GM23338 (cell line): Measurements from ENCODE around the gene SPARC. TPM values are rescaled to one million over a fixed set of nuclear protein-coding genes. Genes with fewer than 3 reads are reported as not detected.
A peak's percentile ranks its signal among the peaks of the same experiment; 100 is the strongest.

ENCODE experiments used
- ATAC-seq: fragments of 200-7000 bp; cut with Tn5 transposase; 3 replicates; pipeline ENCODE4 v1.9.1; 2020
- DNase-seq: peaks from one replicate; pipeline ENCODE4 v3.0.0-alpha.2; 2015; ENCODE audit warnings: low spot score
- H2AFZ ChIP-seq: fragments of 200-600 bp; sonication (generic); 2 replicates; pipeline ENCODE4 v1.8.0; 2016; ENCODE audit warnings: antibody characterized with exemption, mild to moderate bottlenecking, moderate library complexity
- H3F3A ChIP-seq: fragments of 200-600 bp; sonication (generic); replicated peaks from 2 replicates; pipeline ENCODE4 v1.8.0; 2017; ENCODE audit warnings: antibody characterized with exemption, mixed run types, low read depth
- H3K27ac ChIP-seq: fragments of 200-600 bp; sonication (generic); 2 replicates; pipeline ENCODE4 v1.6.1; 2016; ENCODE audit warnings: low read depth
- H3K27me3 ChIP-seq: fragments of 200-600 bp; sonication (generic); 2 replicates; pipeline ENCODE4 v1.8.0; 2016; ENCODE audit warnings: mild to moderate bottlenecking, mixed run types, moderate library complexity; ENCODE audit not compliant: insufficient read depth
- H3K36me3 ChIP-seq: fragments of 200-600 bp; sonication (generic); 2 replicates; pipeline ENCODE4 v1.8.0; 2016; ENCODE audit warnings: mild to moderate bottlenecking; ENCODE audit not compliant: insufficient read depth
- H3K4me1 ChIP-seq: fragments of 200-600 bp; sonication (generic); 2 replicates; pipeline ENCODE4 v1.8.0; 2016; ENCODE audit warnings: mild to moderate bottlenecking, moderate library complexity; ENCODE audit not compliant: insufficient read depth
- H3K4me2 ChIP-seq: fragments of 200-600 bp; sonication (generic); 2 replicates; pipeline ENCODE4 v1.7.1; 2017; ENCODE audit warnings: mixed run types
- H3K4me3 ChIP-seq: fragments of 200-600 bp; sonication (generic); 2 replicates; pipeline ENCODE4 v1.6.1; 2016; ENCODE audit warnings: mixed run types
- H3K79me2 ChIP-seq: fragments of 200-600 bp; sonication (generic); replicated peaks from 2 replicates; pipeline ENCODE4 v1.8.0; 2017; ENCODE audit warnings: mild to moderate bottlenecking; ENCODE audit not compliant: insufficient read depth
- H3K9me2 ChIP-seq: fragments of 200-600 bp; sonication (generic); 2 replicates; pipeline ENCODE4 v1.8.0; 2017; ENCODE audit not compliant: insufficient read depth
- H4K20me1 ChIP-seq: fragments of 200-600 bp; sonication (generic); replicated peaks from 2 replicates; pipeline ENCODE4 v1.8.0; 2017; ENCODE audit warnings: mild to moderate bottlenecking; ENCODE audit not compliant: insufficient read depth
- H3K27ac Mint-ChIP-seq: 2 replicates; pipeline ENCODE4 v1.8.0; 2020; ENCODE audit warnings: inconsistent platforms, mild to moderate bottlenecking, moderate library complexity, mixed read lengths
- H3K27me3 Mint-ChIP-seq: 3 replicates; pipeline ENCODE4 v1.8.0; 2022; ENCODE audit warnings: low read depth, mild to moderate bottlenecking, moderate library complexity, mixed read lengths, inconsistent platforms; ENCODE audit not compliant: insufficient read depth, poor library complexity
- H3K36me3 Mint-ChIP-seq: 3 replicates; pipeline ENCODE4 v1.8.0; 2021; ENCODE audit warnings: low read depth, mild to moderate bottlenecking, inconsistent platforms, moderate library complexity, mixed read lengths
- H3K4me1 Mint-ChIP-seq: 3 replicates; pipeline ENCODE4 v1.8.0; 2020; ENCODE audit warnings: mild to moderate bottlenecking, inconsistent platforms, mixed read lengths
- H3K4me3 Mint-ChIP-seq: 3 replicates; pipeline ENCODE4 v1.8.0; 2021; ENCODE audit warnings: moderate library complexity, mild to moderate bottlenecking, inconsistent platforms, mixed read lengths
- H3K9me3 Mint-ChIP-seq: 3 replicates; pipeline ENCODE4 v1.8.0; 2020; ENCODE audit warnings: moderate library complexity, mild to moderate bottlenecking, inconsistent platforms, mixed read lengths
- CREB1 ChIP-seq: fragments of 250-450 bp; sonication (Bioruptor Pico); IDR thresholded peaks from 2 replicates; pipeline ENCODE4 v1.5.0; 2020; ENCODE audit warnings: low read depth, mild to moderate bottlenecking, moderate library complexity
- ETS1 ChIP-seq: IDR thresholded peaks from 2 replicates; pipeline ENCODE4 v1.6.1; 2016; ENCODE audit warnings: antibody characterized with exemption
- EZH2 ChIP-seq: fragments of 200-600 bp; sonication (generic); IDR thresholded peaks from one replicate; pipeline ENCODE4 v1.8.0; 2017; ENCODE audit warnings: antibody characterized with exemption, mild to moderate bottlenecking, low read depth; ENCODE audit not compliant: unreplicated experiment
- EZH2phosphoT487 ChIP-seq: fragments of 200-600 bp; sonication (generic); IDR thresholded peaks from one replicate; pipeline ENCODE4 v1.8.1; 2018; ENCODE audit warnings: antibody characterized with exemption; ENCODE audit not compliant: unreplicated experiment
- JUNB ChIP-seq: IDR thresholded peaks from one replicate; pipeline ENCODE4 v1.6.1; 2016; ENCODE audit warnings: antibody characterized with exemption; ENCODE audit not compliant: unreplicated experiment
- NANOG ChIP-seq: IDR thresholded peaks from 2 replicates; pipeline ENCODE4 v1.6.1; 2016; ENCODE audit warnings: antibody characterized with exemption, borderline replicate concordance
- POLR2AphosphoS5 ChIP-seq: IDR thresholded peaks from 2 replicates; pipeline ENCODE4 v1.6.1; 2016; ENCODE audit warnings: antibody characterized with exemption, low read depth
- STAT1 ChIP-seq: IDR thresholded peaks from one replicate; pipeline ENCODE4 v1.6.1; 2016; ENCODE audit warnings: antibody characterized with exemption; ENCODE audit not compliant: unreplicated experiment
- ZNF114 ChIP-seq: fragments of 250-450 bp; sonication (Bioruptor Pico); IDR thresholded peaks from 2 replicates; pipeline ENCODE4 v1.5.0; 2020; ENCODE audit warnings: mild to moderate bottlenecking, moderate library complexity
- ZNF331 ChIP-seq: fragments of 250-450 bp; sonication (Bioruptor Pico); IDR thresholded peaks from 2 replicates; pipeline ENCODE4 v1.5.0; 2020; ENCODE audit warnings: low read depth, mild to moderate bottlenecking, moderate library complexity
- ZNF462 ChIP-seq: fragments of 250-450 bp; sonication (Bioruptor Pico); IDR thresholded peaks from 2 replicates; pipeline ENCODE4 v1.5.0; 2020; ENCODE audit warnings: mild to moderate bottlenecking, moderate library complexity
- polyA plus RNA-seq: library from polyadenylated mRNA; unstranded; fragments of >200 nt; fragmentation: Nextera tagmentation; extraction: Ambion mirVana; gene quantifications from 2 replicates; pipeline ENCODE4 v1.2.1, GENCODE V29; 2016
- total RNA-seq: library from RNA; depleted of rRNA; stranded (reverse); fragments of >200 nt; shearing (Covaris generic); gene quantifications from 2 replicates; pipeline ENCODE4 v1.2.3, GENCODE V29; 2014
- TF ChIP-seq, protein P1 (sequence below): IDR thresholded peaks from one replicate; pipeline ENCODE4 v1.6.1; 2018; ENCODE audit warnings: antibody characterized with exemption; ENCODE audit not compliant: unreplicated experiment
- TF ChIP-seq, protein P2 (sequence below), 2 experiments: fragments of 200-600 bp in 1 of 2; sonication (generic) in 1 of 2; conservative IDR thresholded peaks; 2 replicates each; pipeline versions ENCODE4 v1.5.1 to v1.6.1; 2016 to 2017; ENCODE audit warnings: antibody characterized with exemption in 2 of 2, low read depth in 2 of 2, mild to moderate bottlenecking in 2 of 2, moderate library complexity in 1 of 2

The SPARC gene
- total and polyA plus RNA-seq, 2 experiments from 2014 or later, result 218 to 225 TPM

GRCh38 chr5:151707567-151707966 lies 20.9 kb upstream of the SPARC start:
- TF ChIP-seq ZNF462 (CRISPR knock-in tag) (no peak), STAT1 (no peak), ZNF331 (no peak), POLR2AphosphoS5 (no peak), ZNF114 (no peak), NANOG (no peak), EZH2phosphoT487 (no peak), CREB1 (CRISPR knock-in tag) (no peak), JUNB (no peak), ETS1 (no peak), EZH2 (no peak)
- TF ChIP-seq, protein P1, sequence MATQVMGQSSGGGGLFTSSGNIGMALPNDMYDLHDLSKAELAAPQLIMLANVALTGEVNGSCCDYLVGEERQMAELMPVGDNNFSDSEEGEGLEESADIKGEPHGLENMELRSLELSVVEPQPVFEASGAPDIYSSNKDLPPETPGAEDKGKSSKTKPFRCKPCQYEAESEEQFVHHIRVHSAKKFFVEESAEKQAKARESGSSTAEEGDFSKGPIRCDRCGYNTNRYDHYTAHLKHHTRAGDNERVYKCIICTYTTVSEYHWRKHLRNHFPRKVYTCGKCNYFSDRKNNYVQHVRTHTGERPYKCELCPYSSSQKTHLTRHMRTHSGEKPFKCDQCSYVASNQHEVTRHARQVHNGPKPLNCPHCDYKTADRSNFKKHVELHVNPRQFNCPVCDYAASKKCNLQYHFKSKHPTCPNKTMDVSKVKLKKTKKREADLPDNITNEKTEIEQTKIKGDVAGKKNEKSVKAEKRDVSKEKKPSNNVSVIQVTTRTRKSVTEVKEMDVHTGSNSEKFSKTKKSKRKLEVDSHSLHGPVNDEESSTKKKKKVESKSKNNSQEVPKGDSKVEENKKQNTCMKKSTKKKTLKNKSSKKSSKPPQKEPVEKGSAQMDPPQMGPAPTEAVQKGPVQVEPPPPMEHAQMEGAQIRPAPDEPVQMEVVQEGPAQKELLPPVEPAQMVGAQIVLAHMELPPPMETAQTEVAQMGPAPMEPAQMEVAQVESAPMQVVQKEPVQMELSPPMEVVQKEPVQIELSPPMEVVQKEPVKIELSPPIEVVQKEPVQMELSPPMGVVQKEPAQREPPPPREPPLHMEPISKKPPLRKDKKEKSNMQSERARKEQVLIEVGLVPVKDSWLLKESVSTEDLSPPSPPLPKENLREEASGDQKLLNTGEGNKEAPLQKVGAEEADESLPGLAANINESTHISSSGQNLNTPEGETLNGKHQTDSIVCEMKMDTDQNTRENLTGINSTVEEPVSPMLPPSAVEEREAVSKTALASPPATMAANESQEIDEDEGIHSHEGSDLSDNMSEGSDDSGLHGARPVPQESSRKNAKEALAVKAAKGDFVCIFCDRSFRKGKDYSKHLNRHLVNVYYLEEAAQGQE, result no peak
- TF ChIP-seq, protein P2, sequence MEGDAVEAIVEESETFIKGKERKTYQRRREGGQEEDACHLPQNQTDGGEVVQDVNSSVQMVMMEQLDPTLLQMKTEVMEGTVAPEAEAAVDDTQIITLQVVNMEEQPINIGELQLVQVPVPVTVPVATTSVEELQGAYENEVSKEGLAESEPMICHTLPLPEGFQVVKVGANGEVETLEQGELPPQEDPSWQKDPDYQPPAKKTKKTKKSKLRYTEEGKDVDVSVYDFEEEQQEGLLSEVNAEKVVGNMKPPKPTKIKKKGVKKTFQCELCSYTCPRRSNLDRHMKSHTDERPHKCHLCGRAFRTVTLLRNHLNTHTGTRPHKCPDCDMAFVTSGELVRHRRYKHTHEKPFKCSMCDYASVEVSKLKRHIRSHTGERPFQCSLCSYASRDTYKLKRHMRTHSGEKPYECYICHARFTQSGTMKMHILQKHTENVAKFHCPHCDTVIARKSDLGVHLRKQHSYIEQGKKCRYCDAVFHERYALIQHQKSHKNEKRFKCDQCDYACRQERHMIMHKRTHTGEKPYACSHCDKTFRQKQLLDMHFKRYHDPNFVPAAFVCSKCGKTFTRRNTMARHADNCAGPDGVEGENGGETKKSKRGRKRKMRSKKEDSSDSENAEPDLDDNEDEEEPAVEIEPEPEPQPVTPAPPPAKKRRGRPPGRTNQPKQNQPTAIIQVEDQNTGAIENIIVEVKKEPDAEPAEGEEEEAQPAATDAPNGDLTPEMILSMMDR (conservative IDR thresholded peaks at IDR 0.05; ENCODE audit: low read depth in 2 of 2), result no peak
- Histone ChIP-seq H3K4me2 (no peak overlapping the region), H4K20me1 (no peaks in the 10 kb centered on the region), H3F3A (no peaks in the 10 kb centered on the region), H3K4me3 (no peak overlapping the region), H3K79me2 (no peaks in the 10 kb centered on the region), H3K27me3 (no peaks in the 10 kb centered on the region), H3K27ac (no peak overlapping the region), H3K4me1 (no peaks in the 10 kb centered on the region), H2AFZ (0 out of 2 replicates have a peak overlapping the region, but pooled peaks have one; percentile 47), H3K36me3 (no peaks in the 10 kb centered on the region), H3K9me2 (no peaks in the 10 kb centered on the region)
- Mint-ChIP-seq H3K36me3 (no peaks in the 10 kb centered on the region; the same call in 2 of the 3 replicates), H3K4me3 (no peak overlapping the region), H3K27me3 (no peaks in the 10 kb centered on the region), H3K4me1 (peaks cover 7% of the 10 kb centered on the region; the same call in 1 of the 3 replicates), H3K27ac (no peak overlapping the region), H3K9me3 (no peaks in the 10 kb centered on the region)
- DNase-seq, result no peak
- no peak for ATAC-seq
